MM.1S (cell line): ENCODE results near the gene CFAP61.

ENCODE experiments used
- DNase-seq: peaks from one replicate; pipeline ENCODE4 v3.0.0-alpha.2; 2015
- H2AFZ ChIP-seq: fragments of 300-600 bp; sonication (generic); 2 replicates; pipeline ENCODE4 v1.6.0; 2016; ENCODE audit warnings: antibody characterized with exemption, low read length
- H3F3A ChIP-seq: fragments of 300-600 bp; sonication (generic); 2 replicates; pipeline ENCODE4 v1.6.1; 2016; ENCODE audit warnings: mild to moderate bottlenecking, antibody characterized with exemption, low read length, moderate library complexity, mixed read lengths; ENCODE audit not compliant: insufficient read depth
- H3K27ac ChIP-seq: fragments of 300-600 bp; sonication (generic); 2 replicates; pipeline ENCODE4 v1.5.1; 2016; ENCODE audit warnings: mild to moderate bottlenecking, low read length
- H3K27me3 ChIP-seq: fragments of 300-600 bp; sonication (generic); replicated peaks from 2 replicates; pipeline ENCODE4 v1.6.0; 2016; ENCODE audit warnings: low read length; ENCODE audit not compliant: insufficient read depth
- H3K36me3 ChIP-seq: fragments of 300-600 bp; sonication (generic); replicated peaks from 2 replicates; pipeline ENCODE4 v1.6.1; 2016; ENCODE audit warnings: mild to moderate bottlenecking, low read length, mixed read lengths; ENCODE audit not compliant: insufficient read depth
- H3K4me1 ChIP-seq: fragments of 300-600 bp; sonication (generic); 2 replicates; pipeline ENCODE4 v1.6.1; 2016; ENCODE audit warnings: low read length, mixed read lengths
- H3K4me2 ChIP-seq: fragments of 300-600 bp; sonication (generic); 2 replicates; pipeline ENCODE4 v1.6.0; 2016; ENCODE audit warnings: low read depth, low read length
- H3K4me3 ChIP-seq: fragments of 300-600 bp; sonication (generic); 2 replicates; pipeline ENCODE4 v1.5.1; 2016; ENCODE audit warnings: low read length, mixed read lengths
- H3K79me2 ChIP-seq: fragments of 300-600 bp; sonication (generic); 2 replicates; pipeline ENCODE4 v1.6.1; 2016; ENCODE audit warnings: mixed run types, low read length, mixed read lengths
- H3K9ac ChIP-seq: fragments of 300-600 bp; sonication (generic); 2 replicates; pipeline ENCODE4 v1.6.1; 2016; ENCODE audit warnings: low read length, mixed read lengths
- H3K9me2 ChIP-seq: fragments of 300-600 bp; sonication (generic); replicated peaks from 2 replicates; pipeline ENCODE4 v1.6.1; 2016; ENCODE audit warnings: mild to moderate bottlenecking, low read length, mixed read lengths; ENCODE audit not compliant: insufficient read depth
- H3K9me3 ChIP-seq: fragments of 300-600 bp; sonication (generic); replicated peaks from 2 replicates; pipeline ENCODE4 v1.6.1; 2016; ENCODE audit warnings: mild to moderate bottlenecking, low read length, mixed read lengths; ENCODE audit not compliant: insufficient read depth
- H4K20me1 ChIP-seq: fragments of 300-600 bp; sonication (generic); 2 replicates; pipeline ENCODE4 v1.6.1; 2016; ENCODE audit warnings: mild to moderate bottlenecking, low read length, moderate library complexity, mixed read lengths; ENCODE audit not compliant: insufficient read depth
- EZH2 ChIP-seq: fragments of 300-600 bp; sonication (generic); optimal IDR thresholded peaks from 2 replicates; pipeline ENCODE3; 2017; ENCODE audit warnings: low read depth, mild to moderate bottlenecking, antibody characterized with exemption, low read length, mixed read lengths
- EZH2phosphoT487 ChIP-seq: fragments of 300-600 bp; sonication (generic); IDR thresholded peaks from 2 replicates; pipeline ENCODE4 v1.6.1; 2018; ENCODE audit warnings: antibody characterized with exemption, low read length
- TF ChIP-seq, protein P1 (sequence below): fragments of 300-600 bp; sonication (generic); IDR thresholded peaks from 2 replicates; pipeline ENCODE4 v1.5.1; 2016; ENCODE audit warnings: antibody characterized with exemption, low read length, mixed read lengths

Gene CFAP61

DNA sequence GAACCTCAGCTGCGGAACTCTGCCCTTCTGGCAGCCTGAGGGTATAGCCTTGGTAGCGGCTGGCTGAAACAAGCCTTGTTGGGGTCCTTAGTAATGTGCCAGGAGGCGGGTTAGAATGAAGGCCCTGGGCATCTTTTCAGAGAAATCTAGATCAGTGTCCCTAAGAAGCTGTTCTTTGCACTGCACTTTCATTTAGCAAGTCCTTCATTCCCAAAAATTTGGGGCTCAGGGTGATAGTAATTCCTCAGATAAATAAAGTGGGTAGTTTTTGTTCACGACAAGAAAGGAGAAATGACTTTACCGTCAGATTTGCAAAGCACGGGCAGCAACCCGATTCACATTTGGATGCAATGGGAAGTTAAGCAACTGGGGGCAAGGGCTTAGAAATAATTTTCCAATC is 318.8 kb downstream of the CFAP61 start:
- Histone ChIP-seq H3K27ac (no peak overlapping the region), H3K9me3 (no peaks in the 10 kb centered on the region), H3K9me2 (no peaks in the 10 kb centered on the region), H3K4me1 (no peaks in the 10 kb centered on the region), H3K27me3 (peaks cover 50% of the 10 kb centered on the region), H2AFZ (no peak overlapping the region), H3K4me2 (no peak overlapping the region), H4K20me1 (no peaks in the 10 kb centered on the region), H3K9ac (no peak overlapping the region), H3K36me3 (no peaks in the 10 kb centered on the region), H3K4me3 (no peak overlapping the region), H3K79me2 (no peaks in the 10 kb centered on the region), H3F3A (no peaks in the 10 kb centered on the region)
- TF ChIP-seq, protein P1, sequence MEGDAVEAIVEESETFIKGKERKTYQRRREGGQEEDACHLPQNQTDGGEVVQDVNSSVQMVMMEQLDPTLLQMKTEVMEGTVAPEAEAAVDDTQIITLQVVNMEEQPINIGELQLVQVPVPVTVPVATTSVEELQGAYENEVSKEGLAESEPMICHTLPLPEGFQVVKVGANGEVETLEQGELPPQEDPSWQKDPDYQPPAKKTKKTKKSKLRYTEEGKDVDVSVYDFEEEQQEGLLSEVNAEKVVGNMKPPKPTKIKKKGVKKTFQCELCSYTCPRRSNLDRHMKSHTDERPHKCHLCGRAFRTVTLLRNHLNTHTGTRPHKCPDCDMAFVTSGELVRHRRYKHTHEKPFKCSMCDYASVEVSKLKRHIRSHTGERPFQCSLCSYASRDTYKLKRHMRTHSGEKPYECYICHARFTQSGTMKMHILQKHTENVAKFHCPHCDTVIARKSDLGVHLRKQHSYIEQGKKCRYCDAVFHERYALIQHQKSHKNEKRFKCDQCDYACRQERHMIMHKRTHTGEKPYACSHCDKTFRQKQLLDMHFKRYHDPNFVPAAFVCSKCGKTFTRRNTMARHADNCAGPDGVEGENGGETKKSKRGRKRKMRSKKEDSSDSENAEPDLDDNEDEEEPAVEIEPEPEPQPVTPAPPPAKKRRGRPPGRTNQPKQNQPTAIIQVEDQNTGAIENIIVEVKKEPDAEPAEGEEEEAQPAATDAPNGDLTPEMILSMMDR, result no peak
- TF ChIP-seq EZH2phosphoT487 (no peak), EZH2 (no peak)
- DNase-seq, result no peak

DNA sequence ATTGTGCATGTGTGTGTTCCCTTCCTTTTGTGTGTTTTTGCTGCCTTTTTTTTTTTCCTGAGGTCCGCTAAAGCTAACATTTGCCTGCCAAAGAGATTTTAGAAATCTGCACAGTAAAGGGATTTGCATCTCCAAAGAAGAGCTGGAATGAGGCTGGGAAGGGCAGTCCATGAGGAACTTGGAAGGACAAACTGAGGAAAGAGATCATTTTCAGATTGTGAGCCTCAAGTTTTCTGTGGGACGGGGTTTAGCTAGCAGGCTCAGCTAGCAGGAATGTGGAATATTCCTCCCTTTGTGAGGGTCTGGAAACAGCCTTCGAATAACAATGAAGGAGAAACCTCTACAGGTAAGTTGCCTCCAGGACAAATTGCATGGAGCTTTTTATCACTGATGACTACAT is 319.3 kb downstream of the CFAP61 start:
- DNase-seq, result no peak
- TF ChIP-seq, protein P1, result no peak
- TF ChIP-seq EZH2 (no peak), EZH2phosphoT487 (no peak)
- no peak overlapping the region for H3K4me3 ChIP-seq
- no peak overlapping the region for H3K9ac ChIP-seq
- no peak overlapping the region for H3K27ac ChIP-seq
- no peaks in the 10 kb centered on the region for H3F3A ChIP-seq
- no peaks in the 10 kb centered on the region for H3K79me2 ChIP-seq
- no peaks in the 10 kb centered on the region for H3K36me3 ChIP-seq
- no peak overlapping the region for H2AFZ ChIP-seq
- no peaks in the 10 kb centered on the region for H3K4me1 ChIP-seq
- H3K27me3 ChIP-seq, result peaks cover 45% of the 10 kb centered on the region
- no peaks in the 10 kb centered on the region for H3K9me3 ChIP-seq
- no peaks in the 10 kb centered on the region for H3K9me2 ChIP-seq
- no peaks in the 10 kb centered on the region for H4K20me1 ChIP-seq
- no peak overlapping the region for H3K4me2 ChIP-seq

DNA sequence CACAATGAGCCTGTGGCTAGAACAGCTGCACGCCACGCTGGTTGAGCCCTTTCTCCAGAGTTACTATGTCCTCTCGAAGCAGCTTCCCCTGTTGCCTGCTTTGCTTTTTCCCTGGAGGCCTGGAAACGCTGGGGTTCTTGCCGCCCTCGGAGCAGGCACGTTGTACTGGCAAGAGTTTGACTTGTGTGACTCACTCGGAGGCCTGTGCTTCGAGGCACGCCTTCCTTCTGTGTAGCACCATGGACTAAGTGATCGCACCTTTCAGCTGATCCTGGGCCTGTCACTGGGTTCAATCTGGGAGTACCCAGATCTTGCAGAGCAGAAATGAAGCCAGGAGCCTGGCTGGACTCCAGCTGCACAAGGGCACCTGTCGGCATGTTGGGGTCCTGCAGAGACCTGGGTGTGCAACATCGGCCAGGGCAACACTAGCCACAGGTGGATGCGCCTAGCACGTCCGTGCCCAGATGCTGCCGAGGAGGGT is 320.8 kb downstream of the CFAP61 start:
- Histone ChIP-seq H4K20me1 (no peaks in the 10 kb centered on the region), H3K4me3 (no peak overlapping the region), H3K4me1 (no peaks in the 10 kb centered on the region), H3K27me3 (peaks cover 35% of the 10 kb centered on the region), H3K79me2 (no peaks in the 10 kb centered on the region), H3K9ac (no peak overlapping the region), H3K27ac (no peak overlapping the region), H3K9me2 (no peaks in the 10 kb centered on the region), H3K9me3 (no peaks in the 10 kb centered on the region), H2AFZ (no peak overlapping the region), H3K36me3 (no peaks in the 10 kb centered on the region), H3F3A (no peaks in the 10 kb centered on the region), H3K4me2 (no peak overlapping the region)
- TF ChIP-seq EZH2, result no peak
- no peak for TF ChIP-seq EZH2phosphoT487
- TF ChIP-seq, protein P1, result no peak
- no peak for DNase-seq
